K562 (cell line): Measurements from ENCODE around the gene CPSF7. TPM values are rescaled to one million over a fixed set of nuclear protein-coding genes. Genes with fewer than 3 reads are reported as not detected.

ENCODE experiments used
- CBFA2T3 ChIP-seq: fragments of 450-650 bp; IDR thresholded peaks from 2 replicates; pipeline ENCODE4 v1.6.1; 2017
- DLX4 ChIP-seq: fragments of 250-450 bp; sonication (Bioruptor Pico); IDR thresholded peaks from 2 replicates; pipeline ENCODE4 v1.6.1; 2021; ENCODE audit warnings: mild to moderate bottlenecking
- ELF1 ChIP-seq: fragments of 200-800 bp; sonication (Bioruptor generic); IDR thresholded peaks from 2 replicates; pipeline ENCODE4 v1.6.1; 2016; ENCODE audit warnings: missing genetic modification characterization, missing compliant biosample characterization
- EP400 ChIP-seq: fragments of 450-650 bp; IDR thresholded peaks from 2 replicates; pipeline ENCODE4 v1.6.1; 2017; ENCODE audit warnings: antibody characterized with exemption, mild to moderate bottlenecking, moderate library complexity
- FOXJ2 ChIP-seq: fragments of 200-800 bp; sonication (Bioruptor generic); IDR thresholded peaks from 2 replicates; pipeline ENCODE4 v1.6.1; 2016; ENCODE audit warnings: missing genetic modification characterization, missing compliant biosample characterization
- FOXK1 ChIP-seq: sonication (generic); formaldehyde crosslinking; IDR thresholded peaks from 2 replicates; pipeline ENCODE4 v1.8.0; 2022; ENCODE audit warnings: missing genetic modification reagents, mild to moderate bottlenecking, borderline replicate concordance
- NFE2 ChIP-seq: IDR thresholded peaks from 2 replicates; pipeline ENCODE4 v1.6.1; 2014; ENCODE audit warnings: antibody characterized with exemption, low read depth
- PHF21A ChIP-seq: fragments of 450-650 bp; IDR thresholded peaks from 2 replicates; pipeline ENCODE4 v1.6.1; 2017; ENCODE audit warnings: low read depth, borderline replicate concordance
- RAD51 ChIP-seq: fragments of 450-650 bp; IDR thresholded peaks from 2 replicates; pipeline ENCODE4 v1.7.1; 2016; ENCODE audit warnings: low read depth, mild to moderate bottlenecking, borderline replicate concordance
- RBM17 ChIP-seq: fragments of 200-400 bp; formaldehyde crosslinking; IDR thresholded peaks from 2 replicates; pipeline ENCODE4 v1.6.1; 2017; ENCODE audit warnings: low read depth, mild to moderate bottlenecking, low read length, borderline replicate concordance
- TCF15 ChIP-seq: fragments of 250-450 bp; sonication (Bioruptor Pico); IDR thresholded peaks from 2 replicates; pipeline ENCODE4 v1.8.0; 2022; ENCODE audit warnings: moderate library complexity, mild to moderate bottlenecking, inconsistent platforms
- ZNF224 ChIP-seq: sonication (generic); formaldehyde crosslinking; IDR thresholded peaks from 2 replicates; pipeline ENCODE4 v1.8.0; 2022; ENCODE audit warnings: mild to moderate bottlenecking, missing genetic modification reagents
- ZNF561 ChIP-seq: fragments of 450-650 bp; formaldehyde crosslinking; conservative IDR thresholded peaks from 2 replicates; pipeline ENCODE4 v1.4.0; 2020; ENCODE audit warnings: mild to moderate bottlenecking, moderate library complexity
- ZNF584 ChIP-seq: fragments of 200-800 bp; sonication (Bioruptor generic); IDR thresholded peaks from 2 replicates; pipeline ENCODE4 v1.6.1; 2016; ENCODE audit warnings: low read depth, mild to moderate bottlenecking, missing genetic modification characterization, missing compliant biosample characterization
- ZNF589 ChIP-seq: fragments of 200-800 bp; sonication (Bioruptor generic); IDR thresholded peaks from 2 replicates; pipeline ENCODE4 v1.6.1; 2016; ENCODE audit warnings: low read depth, missing genetic modification characterization, missing compliant biosample characterization
- ZNF668 ChIP-seq: fragments of 250-450 bp; sonication (Bioruptor Pico); IDR thresholded peaks from 2 replicates; pipeline ENCODE4 v1.8.0; 2022; ENCODE audit warnings: mild to moderate bottlenecking, inconsistent platforms
- ZNF707 ChIP-seq: fragments of 250-450 bp; sonication (Bioruptor Pico); conservative IDR thresholded peaks from 2 replicates; pipeline ENCODE4 v1.8.0; 2022; ENCODE audit warnings: inconsistent platforms, mild to moderate bottlenecking, moderate library complexity
- polyA plus RNA-seq, 8 experiments: library from polyadenylated mRNA; depleted of rRNA in 4 of 8; stranded (reverse) in 5 of 8; unstranded in 3 of 8; fragments of >200 nt; fragmentation: Nextera tagmentation in 2 of 8; fragmentation: Illumina TruSeq in 1 of 8; extraction: Ambion mirVana in 2 of 8; extraction: Trizol in 1 of 8; gene quantifications; 2 replicates each; pipeline versions ENCODE4 v1.2.1 to v1.2.3, GENCODE V29; 2011 to 2014; ENCODE audit warnings: inconsistent platforms in 1 of 8, missing spikeins in 1 of 8
- total RNA-seq, 7 experiments: library from RNA; depleted of rRNA in 6 of 7; stranded (reverse); fragments of >200 nt in 6 of 7; fragmentation: Illumina TruSeq in 2 of 7; extraction: Trizol in 2 of 7; gene quantifications; 2 replicates each; pipeline versions ENCODE4 v1.2.1 to v1.2.3, GENCODE V29; 2011 to 2021; ENCODE audit warnings: low replicate concordance in 1 of 7
- TF ChIP-seq, protein P1 (sequence below): IDR thresholded peaks from 2 replicates; pipeline ENCODE4 v1.6.1; 2016; ENCODE audit warnings: missing genetic modification characterization, missing compliant biosample characterization
- TF ChIP-seq, protein P2 (sequence below), 3 experiments: fragments of 200-800 bp in 1 of 3; sonication (Bioruptor generic) in 1 of 3; sonication (generic) in 1 of 3; formaldehyde crosslinking in 1 of 3; IDR thresholded peaks; 2 replicates each; pipeline versions ENCODE4 v1.6.1 to v1.8.0; 2016 to 2022; ENCODE audit warnings: mild to moderate bottlenecking in 2 of 3, missing compliant biosample characterization in 2 of 3, missing genetic modification characterization in 2 of 3, missing genetic modification reagents in 1 of 3
- TF ChIP-seq, protein P3 (sequence below): IDR thresholded peaks from 3 replicates; pipeline ENCODE4 v1.6.1; 2011; ENCODE audit warnings: borderline replicate concordance, mild to moderate bottlenecking, moderate library complexity; ENCODE audit not compliant: insufficient read length; ENCODE audit errors: extremely low read depth

The CPSF7 gene
- total and polyA plus RNA-seq, 9 of the 15 experiments (the other 6 are each of a cell fraction or from before 2014, with no cell fraction given): 14.8 to 104 (median 44.1) TPM

GRCh38 chr11:61417670-61418069, 12.1 kb downstream of the CPSF7 start (continued):
- TF ChIP-seq ZNF589 (CRISPR knock-in tag) (no peak), NFE2 (peak; percentile 55), TCF15 (no peak), ZNF707 (CRISPR knock-in tag) (no peak), ZNF224 (CRISPR knock-in tag) (no peak), ZNF584 (CRISPR knock-in tag) (no peak), RAD51 (no peak), RBM17 (no peak), EP400 (no peak), ELF1 (tag) (no peak), ZNF668 (no peak), DLX4 (CRISPR knock-in tag) (no peak), FOXK1 (CRISPR knock-in tag) (no peak), FOXJ2 (tag) (peak; percentile 79), ZNF561 (CRISPR knock-in tag) (no peak), PHF21A (no peak), CBFA2T3 (no peak)
- TF ChIP-seq, protein P1, sequence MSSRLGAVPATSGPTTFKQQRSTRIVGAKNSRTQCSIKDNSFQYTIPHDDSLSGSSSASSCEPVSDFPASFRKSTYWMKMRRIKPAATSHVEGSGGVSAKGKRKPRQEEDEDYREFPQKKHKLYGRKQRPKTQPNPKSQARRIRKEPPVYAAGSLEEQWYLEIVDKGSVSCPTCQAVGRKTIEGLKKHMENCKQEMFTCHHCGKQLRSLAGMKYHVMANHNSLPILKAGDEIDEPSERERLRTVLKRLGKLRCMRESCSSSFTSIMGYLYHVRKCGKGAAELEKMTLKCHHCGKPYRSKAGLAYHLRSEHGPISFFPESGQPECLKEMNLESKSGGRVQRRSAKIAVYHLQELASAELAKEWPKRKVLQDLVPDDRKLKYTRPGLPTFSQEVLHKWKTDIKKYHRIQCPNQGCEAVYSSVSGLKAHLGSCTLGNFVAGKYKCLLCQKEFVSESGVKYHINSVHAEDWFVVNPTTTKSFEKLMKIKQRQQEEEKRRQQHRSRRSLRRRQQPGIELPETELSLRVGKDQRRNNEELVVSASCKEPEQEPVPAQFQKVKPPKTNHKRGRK: no peak
- TF ChIP-seq, protein P2, sequence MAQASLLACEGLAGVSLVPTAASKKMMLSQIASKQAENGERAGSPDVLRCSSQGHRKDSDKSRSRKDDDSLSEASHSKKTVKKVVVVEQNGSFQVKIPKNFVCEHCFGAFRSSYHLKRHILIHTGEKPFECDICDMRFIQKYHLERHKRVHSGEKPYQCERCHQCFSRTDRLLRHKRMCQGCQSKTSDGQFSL (CRISPR knock-in tag; IDR thresholded peaks at IDR 0.05): no peak
- TF ChIP-seq, protein P2 (tag; IDR thresholded peaks at IDR 0.05): no peak
- TF ChIP-seq, protein P3, sequence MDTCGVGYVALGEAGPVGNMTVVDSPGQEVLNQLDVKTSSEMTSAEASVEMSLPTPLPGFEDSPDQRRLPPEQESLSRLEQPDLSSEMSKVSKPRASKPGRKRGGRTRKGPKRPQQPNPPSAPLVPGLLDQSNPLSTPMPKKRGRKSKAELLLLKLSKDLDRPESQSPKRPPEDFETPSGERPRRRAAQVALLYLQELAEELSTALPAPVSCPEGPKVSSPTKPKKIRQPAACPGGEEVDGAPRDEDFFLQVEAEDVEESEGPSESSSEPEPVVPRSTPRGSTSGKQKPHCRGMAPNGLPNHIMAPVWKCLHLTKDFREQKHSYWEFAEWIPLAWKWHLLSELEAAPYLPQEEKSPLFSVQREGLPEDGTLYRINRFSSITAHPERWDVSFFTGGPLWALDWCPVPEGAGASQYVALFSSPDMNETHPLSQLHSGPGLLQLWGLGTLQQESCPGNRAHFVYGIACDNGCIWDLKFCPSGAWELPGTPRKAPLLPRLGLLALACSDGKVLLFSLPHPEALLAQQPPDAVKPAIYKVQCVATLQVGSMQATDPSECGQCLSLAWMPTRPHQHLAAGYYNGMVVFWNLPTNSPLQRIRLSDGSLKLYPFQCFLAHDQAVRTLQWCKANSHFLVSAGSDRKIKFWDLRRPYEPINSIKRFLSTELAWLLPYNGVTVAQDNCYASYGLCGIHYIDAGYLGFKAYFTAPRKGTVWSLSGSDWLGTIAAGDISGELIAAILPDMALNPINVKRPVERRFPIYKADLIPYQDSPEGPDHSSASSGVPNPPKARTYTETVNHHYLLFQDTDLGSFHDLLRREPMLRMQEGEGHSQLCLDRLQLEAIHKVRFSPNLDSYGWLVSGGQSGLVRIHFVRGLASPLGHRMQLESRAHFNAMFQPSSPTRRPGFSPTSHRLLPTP: no peak
